Limb (tissue), 2 donors: ENCODE measurements around the gene MYO1G.
A peak's percentile ranks its signal among the peaks of the same experiment; 100 is the strongest.
"Not testable (repeated sequence)": the region's sequence is repeated elsewhere in the genome, so short reads cannot be mapped to it uniquely, and the experiment has no call there.

ENCODE experiments used
- DNase-seq, 2 donors: peaks; one replicate each; pipeline ENCODE4 v3.0.0-alpha.2; 2016; ENCODE audit errors: extremely low spot score in 2 of 2

The MYO1G gene

GRCh38 chr7:44999245-45000092, 20.7 kb upstream of the MYO1G start:
- DNase-seq = peak; percentile 99

- DNase-seq = no peak
These were observed 19.5 kb upstream of the MYO1G start for GRCh38 chr7:44998153-44998871.

GRCh38 chr7:44995555-44996493, 17.0 kb upstream of the MYO1G start:
- no peak for DNase-seq

- no peak for DNase-seq
These were observed 16.2 kb upstream of the MYO1G start for GRCh38 chr7:44994877-44995554.

- not testable (repeated sequence) for DNase-seq
These were observed 13.4 kb upstream of the MYO1G start for GRCh38 chr7:44992004-44992795.

- no peak for DNase-seq
These were observed 11.6 kb upstream of the MYO1G start for GRCh38 chr7:44990109-44991023.

- no peak for DNase-seq
These were observed 10.3 kb upstream of the MYO1G start for GRCh38 chr7:44989132-44989531.

GRCh38 chr7:44988701-44989100, 9.9 kb upstream of the MYO1G start:
- no peak for DNase-seq

GRCh38 chr7:44987996-44988395, 9.2 kb upstream of the MYO1G start:
- no peak for DNase-seq

GRCh38 chr7:44987457-44987856, 8.6 kb upstream of the MYO1G start:
- no peak for DNase-seq

GRCh38 chr7:44986218-44987053, 7.6 kb upstream of the MYO1G start:
- peak; percentile 95 to 97 for DNase-seq

GRCh38 chr7:44985900-44986217, 7.0 kb upstream of the MYO1G start:
- no peak for DNase-seq

GRCh38 chr7:44985033-44985695, 6.3 kb upstream of the MYO1G start:
- no peak for DNase-seq

GRCh38 chr7:44984478-44984758, 5.6 kb upstream of the MYO1G start:
- no peak for DNase-seq

- DNase-seq = no peak
These were observed 5.1 kb upstream of the MYO1G start for GRCh38 chr7:44983742-44984477.

- DNase-seq = no peak
These were observed 4.2 kb upstream of the MYO1G start for GRCh38 chr7:44982970-44983369.

GRCh38 chr7:44982535-44982923, 3.7 kb upstream of the MYO1G start:
- DNase-seq = no peak
